HG03469 (cell line): ENCODE data around the gene HES7.
"Not testable (repeated sequence)": the region's sequence is repeated elsewhere in the genome, so short reads cannot be mapped to it uniquely, and the experiment has no call there.

Source experiments
- ATAC-seq: cut with Tn5 transposase; IDR thresholded peaks from one replicate; pipeline ENCODE4 v1.9.1; 2021; ENCODE audit warnings: mild to moderate bottlenecking, moderate library complexity, moderate number of reproducible peaks; ENCODE audit not compliant: unreplicated experiment

HES7 gene

DNA sequence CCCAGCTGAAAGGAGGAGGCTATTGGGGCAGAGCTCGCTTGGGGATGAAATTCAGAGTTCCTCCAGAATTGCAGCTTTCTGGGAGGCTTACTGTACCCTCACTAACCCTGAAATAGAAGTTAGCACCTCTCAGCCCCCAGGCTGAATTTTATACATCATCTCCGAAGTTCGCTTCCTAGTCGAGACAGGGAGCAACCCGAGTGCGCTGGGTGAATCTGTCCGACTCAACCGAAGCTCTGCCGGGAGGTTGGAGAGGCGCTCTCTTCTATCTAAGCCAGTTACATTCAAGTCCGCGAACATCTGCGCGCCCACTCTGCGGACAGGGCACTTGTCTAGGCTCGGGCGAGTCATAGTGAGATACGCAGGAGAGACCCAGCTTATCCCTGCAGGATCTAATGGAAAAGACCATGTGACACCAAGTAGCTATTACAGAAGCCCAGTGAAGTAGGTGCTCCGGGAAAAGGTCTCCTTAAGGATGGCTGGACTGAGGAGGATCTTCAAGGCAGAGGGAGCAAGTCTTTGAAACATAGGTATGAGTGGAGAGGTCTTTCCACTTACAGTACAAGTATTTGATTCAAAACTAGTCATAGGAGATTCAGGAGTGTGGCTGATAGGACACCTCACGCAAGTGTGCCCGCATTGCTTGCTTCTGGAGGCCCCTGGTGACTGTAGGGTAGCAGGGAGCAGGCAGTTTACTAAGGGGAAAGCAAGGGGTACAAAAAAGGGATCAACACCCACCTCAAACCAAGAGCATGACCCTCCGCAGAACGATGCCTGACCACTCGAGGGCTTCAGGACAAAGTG lies 646 bp upstream of the HES7 start:
- no peak for ATAC-seq

DNA sequence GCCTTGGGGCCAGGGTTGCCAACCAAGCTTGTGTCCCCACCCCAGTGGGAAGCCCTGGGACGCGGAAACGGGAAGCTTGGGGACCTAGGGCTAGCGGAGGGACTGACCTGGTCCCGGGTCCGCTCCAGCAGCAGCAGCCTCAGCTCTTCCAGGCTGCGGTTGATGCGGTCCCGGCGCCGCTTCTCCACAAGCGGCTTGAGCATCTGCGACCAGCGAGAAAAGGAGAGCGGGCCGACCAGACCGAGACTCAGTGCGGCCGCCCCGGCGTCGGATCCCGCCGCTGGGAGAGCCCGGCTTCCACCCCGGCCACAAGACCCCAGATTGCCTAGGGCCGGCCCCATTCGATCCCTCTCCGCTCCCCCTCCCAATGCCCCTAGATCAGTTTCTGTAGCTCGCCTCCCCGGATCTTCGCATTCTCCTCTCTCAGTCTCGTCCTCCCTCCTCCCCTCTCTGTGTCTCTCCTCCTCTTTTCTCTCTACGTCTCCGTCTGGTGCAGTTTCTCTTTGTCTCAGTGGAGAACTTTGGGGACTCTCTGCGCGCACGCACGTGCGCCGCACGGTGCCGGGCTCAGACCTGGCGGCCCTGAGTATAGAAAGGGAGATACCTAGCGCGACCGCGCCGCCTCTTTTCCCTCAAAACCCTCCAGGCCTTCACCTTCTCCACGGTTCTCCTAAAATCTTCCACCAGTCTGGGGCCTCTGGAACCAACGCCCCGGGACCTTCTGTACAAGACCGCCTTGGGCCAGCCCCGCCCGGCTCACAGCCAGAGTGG lies 797 bp downstream of the HES7 start:
- no peak for ATAC-seq

DNA sequence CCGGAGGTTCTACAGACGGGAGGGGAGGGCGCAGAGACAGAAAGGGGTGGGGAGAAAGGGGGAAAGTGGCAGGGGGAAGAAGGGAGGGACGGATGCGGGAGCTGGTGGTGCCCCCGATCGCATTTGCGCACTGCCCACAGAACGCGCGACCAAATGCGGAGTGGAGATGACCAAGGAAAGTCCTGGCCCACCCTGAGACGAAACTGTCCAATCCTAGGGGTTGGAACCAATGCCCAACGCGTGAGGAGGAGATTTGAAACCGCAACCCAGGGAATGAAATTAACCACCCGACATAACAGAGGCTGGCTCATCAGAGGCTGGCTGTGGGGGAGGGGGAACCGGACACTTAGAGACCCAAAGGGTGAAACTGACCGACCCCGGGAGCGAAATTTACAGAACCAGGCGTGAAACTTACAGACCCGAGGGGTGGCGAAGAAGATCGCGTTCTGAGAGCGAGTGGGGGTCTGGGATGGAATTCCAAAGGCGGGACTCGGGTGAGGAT lies 1.4 kb downstream of the HES7 start:
- no peak for ATAC-seq

DNA sequence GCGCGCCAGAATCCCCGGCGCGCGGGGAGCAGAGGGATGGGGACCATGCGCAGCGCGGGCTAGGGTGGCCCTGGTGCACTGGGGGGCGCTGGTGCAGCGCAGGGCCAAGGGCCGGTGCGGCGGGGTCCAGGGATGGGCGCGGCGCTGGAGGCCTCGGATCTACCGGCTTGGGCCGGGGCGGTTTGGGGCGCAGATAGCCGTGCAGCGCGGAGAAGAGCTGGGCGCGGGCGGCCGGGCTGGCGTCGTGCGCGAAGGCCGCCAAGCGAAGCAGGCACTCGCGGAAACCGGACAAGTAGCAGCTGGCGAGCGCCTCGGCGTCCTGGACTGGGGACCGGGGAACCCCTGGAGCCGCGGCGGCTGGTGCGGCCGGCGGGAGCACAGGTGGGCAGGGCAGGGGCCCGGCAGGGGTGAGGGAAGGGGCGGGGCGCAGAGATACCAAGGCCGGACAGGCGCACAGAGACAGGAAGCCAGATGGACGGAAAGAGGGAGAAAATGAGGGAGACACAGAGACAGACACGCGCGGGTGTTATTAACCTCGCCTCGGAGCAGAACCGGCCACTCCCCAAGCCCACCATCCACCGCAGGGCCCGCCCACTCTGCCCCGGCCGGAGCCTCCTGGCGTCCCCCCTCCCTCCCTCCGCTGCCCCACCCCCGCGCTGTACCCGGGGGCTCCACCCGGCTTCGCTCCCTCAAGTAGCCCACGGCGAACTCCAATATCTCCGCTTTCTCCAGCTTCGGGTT lies 2.1 kb downstream of the HES7 start:
- no peak for ATAC-seq

- no peak for ATAC-seq
Measured at GRCh38 chr17:8121407-8121680, 2.6 kb downstream of the HES7 start.

DNA sequence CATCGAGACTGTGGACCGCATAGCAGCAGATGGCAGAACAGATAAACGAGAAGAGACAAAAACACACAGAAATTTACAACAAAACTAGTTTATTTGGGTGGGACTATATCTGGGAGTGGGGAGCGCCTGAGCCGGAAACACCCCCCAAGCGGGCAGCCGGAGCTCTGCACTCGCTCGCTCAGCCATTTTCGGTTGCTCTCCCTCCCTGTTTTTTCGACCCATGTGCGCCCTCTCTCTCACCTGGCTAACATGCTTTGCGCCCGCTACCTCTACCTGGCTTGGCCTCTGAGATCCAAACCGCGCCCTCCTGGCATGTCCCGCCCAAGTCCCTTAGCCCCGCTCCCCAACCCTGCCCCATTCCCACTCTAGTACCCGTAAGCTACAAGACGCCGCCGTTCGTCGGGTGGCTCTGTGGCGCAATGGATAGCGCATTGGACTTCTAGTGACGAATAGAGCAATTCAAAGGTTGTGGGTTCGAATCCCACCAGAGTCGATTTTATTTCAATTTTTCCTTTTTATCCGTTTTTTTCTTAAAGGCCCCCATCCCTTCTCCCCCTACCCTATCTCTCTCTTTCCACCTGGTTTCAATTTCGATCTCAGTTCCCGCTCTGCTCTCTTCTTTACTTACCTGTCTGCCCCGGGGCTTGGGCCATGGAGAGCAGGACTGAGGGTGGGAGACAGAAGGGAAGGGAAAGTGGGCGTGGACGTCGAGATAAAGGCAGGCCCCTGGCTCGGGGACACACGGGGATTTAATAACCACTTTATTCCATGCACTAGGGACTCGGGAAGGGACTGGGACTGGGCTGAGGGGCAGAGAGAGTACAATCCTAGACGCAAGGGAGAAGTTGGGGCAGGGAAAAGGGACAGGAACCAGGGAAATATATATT lies 3.1 kb downstream of the HES7 start:
- ATAC-seq, result no peak

- ATAC-seq, result no peak
Measured at GRCh38 chr17:8119581-8120519, 4.1 kb downstream of the HES7 start.

GRCh38 chr17:8118769-8119580 lies 4.9 kb downstream of the HES7 start:
- peak; percentile 26 for ATAC-seq

DNA sequence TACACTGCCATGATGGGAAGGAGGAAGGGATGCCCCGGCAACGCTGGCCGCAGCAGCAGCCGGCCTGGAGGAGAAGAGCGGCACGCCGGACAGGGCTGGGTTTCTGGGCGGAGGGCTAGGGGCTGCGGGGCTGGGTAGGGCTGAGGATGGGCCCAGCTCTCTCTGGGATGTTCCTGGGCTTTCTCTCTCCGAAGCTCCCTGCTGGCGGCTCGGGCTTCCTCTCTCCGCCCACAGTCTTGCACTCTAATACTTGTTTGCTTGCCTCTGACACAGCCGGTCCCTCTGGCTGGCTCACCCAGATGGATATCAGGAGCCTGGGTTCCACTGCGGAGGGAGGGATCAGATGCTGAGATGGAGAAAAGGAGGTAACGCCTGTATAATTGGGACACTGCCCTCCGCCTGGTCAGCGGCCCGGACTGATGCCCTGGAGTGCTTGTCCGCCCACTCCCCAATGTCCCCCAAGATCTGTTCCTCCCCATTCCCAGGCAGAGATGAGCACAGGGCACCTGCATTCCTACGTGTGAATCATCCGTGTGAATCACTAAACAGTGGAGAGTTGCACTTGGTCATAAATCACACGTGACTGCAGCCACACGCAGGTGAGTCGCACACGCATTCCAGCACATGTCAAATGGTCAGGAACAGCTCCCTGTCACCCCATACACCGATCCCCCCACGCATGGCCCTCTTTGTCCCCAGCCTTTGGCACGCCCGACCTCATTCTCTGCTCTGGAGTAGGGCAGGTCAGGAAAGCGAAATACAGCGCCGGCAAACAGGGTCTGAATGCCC lies 5.7 kb downstream of the HES7 start, which contains the start of gene ALOXE3:
Gene ALOXE3, minus strand, starts transcription at position 535 of the 789 bp plus-strand sequence. Its CDS starts 524 bp downstream, at position 11.
- no peak for ATAC-seq

DNA sequence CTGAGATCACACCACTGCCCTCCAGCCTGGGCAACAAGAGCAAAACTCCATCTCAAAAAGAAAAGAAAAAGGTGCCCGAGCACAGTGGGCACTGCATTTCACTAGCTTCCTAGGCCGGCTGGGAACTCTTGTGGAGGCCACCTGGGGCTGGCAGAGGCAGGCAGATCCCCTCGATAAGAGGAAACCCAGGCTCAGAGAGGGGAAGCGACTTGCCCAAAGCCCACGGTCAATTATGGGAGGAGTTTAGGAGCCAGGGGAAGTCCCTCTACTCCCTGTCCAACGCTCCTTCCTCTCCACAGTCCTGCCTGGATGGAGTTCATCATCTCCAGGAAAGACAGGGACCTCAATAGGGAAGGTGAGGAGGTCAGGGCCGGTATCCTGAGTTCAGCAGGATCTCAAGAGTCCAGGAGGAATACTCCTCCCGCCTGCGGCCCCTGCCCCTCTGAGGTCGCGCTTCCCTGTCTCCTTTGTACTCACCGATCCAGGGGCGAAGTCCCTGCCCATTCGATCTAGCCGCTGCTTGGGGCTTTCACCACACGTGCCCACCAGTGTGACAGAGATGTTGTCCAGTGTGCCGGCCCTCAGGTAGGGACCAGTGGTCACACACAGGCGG lies 6.4 kb downstream of the HES7 start:
- no peak for ATAC-seq

DNA sequence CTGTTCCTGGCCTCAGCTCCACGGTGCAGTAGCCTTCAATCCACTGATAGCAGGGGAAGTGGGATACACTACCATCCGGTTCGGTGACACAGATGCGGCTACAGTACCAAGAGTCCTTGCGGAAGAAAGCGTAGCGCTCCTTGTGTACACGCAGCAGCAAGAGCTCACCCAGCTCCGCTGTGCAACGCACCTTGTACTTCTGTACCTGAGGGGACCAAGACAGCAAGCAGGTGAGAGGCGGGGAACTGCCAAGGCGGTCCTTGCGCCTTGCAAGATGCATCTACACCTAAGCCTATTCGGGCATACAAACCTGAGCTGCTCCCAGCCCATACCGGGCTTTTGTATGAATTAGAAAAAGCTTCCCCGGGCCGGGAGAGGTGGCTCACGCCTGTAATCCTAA lies 7.1 kb downstream of the HES7 start:
- ATAC-seq, result no peak

- no peak for ATAC-seq
Measured at GRCh38 chr17:8110907-8111306, 13.0 kb downstream of the HES7 start.

- no peak for ATAC-seq
Measured at GRCh38 chr17:8110456-8110804, 13.5 kb downstream of the HES7 start.

- ATAC-seq, result no peak
Measured at GRCh38 chr17:8109661-8110455, 14.0 kb downstream of the HES7 start.

DNA sequence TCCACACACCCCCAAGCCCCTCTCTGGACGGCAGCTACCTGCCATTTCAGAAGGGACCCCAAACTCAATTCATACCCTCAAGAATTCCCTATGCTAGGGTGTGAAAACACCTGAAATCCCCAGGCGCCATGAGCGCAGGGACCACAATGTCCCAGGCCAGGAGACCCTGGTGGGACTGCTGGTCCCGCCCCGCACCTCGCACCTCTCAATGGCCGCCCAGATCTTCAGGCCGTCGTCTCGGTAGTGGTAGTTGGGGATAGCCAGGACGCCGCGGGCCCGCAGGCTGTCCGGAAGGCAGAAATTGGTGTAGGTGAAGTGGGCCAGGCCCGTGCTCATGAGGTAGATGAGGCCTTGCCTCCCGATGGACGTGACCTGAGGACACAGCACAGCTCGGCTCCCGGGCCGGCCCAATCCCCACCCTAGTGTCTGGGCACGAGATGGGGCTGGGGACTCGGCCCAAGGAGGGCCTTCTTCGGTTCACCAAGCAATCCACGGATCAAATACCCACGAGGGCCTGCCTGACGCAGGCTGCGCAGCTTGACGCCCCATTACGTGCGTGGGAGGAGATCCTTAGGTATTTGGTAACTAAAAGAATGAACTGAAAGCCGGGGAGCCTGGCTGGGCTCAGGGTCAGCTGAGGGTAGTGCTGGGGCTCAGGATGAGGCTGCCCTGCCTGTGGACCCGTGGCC lies 14.8 kb downstream of the HES7 start:
- ATAC-seq, result no peak

- not testable (repeated sequence) for ATAC-seq
Measured at GRCh38 chr17:8106980-8107379, 16.9 kb downstream of the HES7 start.
